HG03439 (cell line): ENCODE data around the gene ARHGAP10.
A peak's percentile ranks its signal among the peaks of the same experiment; 100 is the strongest.

Source experiments
- ATAC-seq: cut with Tn5 transposase; IDR thresholded peaks from one replicate; pipeline ENCODE4 v1.9.1; 2021; ENCODE audit warnings: mild to moderate bottlenecking, moderate library complexity; ENCODE audit not compliant: unreplicated experiment

ARHGAP10 gene

DNA sequence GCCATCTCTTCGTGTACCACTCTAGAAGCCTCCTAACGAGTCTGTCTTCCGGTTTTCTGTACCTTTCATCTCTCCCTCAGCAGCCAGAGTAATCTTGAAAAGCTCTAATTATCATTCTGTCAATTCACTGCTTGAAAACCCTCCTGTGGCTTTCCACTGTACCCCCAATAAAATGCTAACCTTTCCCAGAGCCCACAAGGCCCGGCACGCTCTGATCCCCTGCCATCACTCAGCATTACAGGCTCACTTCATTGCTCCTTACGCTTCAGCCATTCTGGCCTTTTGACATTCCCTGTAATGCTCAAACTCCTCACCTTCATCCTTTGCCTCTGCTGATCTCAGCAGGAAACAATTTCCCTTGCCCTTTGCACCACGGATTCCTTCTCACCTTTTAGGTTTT lies 112.9 kb downstream of the ARHGAP10 start:
- no peak for ATAC-seq

DNA sequence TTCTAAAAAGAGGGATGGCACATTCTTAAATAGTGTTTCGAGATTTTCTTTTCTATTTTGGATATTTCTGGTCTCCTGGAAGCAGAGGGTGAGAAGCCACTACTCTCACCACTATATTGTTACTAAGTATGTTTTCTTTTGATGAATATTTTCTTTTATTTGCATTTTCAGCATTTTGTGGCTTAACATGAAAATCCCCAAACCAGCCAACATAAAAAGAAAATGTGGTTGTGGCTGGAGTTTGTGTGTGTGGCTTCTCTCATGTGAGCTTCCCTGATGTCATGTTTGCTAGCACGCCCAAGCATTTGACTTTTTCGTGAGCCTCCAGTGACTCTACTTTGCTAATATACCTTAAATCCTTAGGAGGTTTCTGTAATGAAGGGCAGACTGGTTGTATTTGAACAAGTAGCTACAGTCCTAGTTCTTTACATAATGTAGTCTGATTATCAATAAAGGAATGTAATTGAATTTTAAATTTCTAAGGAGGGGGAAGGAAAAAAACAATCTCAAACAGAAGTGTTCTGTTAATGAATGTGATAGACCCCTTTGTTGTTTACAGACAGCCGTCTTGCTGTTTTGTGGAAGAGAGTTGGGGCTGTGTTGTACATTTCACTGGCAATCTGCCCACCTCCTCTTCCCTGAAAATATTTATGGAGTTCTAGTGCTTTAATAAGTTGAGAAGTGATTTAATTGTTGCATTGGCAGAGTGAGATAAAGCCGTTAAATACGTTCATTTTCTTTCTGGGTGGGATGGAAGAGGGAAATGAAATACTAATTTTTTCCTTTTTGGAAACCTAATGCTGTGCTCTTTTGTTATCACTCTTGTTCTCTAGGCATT lies 114.6 kb downstream of the ARHGAP10 start:
- peak; percentile 79 for ATAC-seq

DNA sequence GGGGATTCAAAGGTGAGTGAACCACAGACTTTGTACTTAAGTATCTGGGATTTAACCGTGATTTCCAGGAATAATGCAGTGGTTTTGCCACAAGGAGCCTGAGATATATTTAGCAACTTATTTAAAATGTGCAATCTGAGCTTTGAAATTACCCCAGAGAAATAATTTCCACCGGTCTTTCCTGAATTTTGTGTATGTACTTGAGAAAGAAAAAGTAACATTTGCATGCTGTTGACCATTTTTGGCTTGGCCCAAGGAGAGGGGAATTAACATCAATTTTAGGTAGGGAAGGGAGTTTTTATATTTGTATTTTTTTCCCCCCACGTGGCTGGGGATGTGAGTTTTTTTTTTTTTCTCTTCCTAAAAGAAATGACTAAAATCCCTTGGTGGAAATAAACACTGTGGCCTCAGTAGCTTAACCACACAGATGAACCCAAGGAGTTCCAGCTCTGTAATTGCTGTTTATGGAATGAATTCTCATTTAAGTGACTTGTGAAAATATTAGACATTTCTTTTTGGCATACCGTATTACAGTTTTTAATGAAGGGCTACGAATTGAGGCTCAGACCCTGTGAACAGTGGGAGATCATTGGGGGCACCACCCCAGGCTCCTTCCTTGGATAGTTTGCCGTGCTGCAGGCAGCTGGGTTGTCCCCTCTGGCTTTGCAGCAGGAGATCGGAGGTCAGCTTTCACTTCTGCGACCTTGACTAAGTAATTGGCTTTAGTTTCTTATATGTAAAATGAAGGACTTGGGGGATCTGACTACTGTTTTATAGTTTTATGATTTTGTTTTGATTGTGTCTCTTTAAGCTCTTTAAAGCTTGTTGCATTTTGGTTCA lies 116.1 kb downstream of the ARHGAP10 start:
- no peak for ATAC-seq

DNA sequence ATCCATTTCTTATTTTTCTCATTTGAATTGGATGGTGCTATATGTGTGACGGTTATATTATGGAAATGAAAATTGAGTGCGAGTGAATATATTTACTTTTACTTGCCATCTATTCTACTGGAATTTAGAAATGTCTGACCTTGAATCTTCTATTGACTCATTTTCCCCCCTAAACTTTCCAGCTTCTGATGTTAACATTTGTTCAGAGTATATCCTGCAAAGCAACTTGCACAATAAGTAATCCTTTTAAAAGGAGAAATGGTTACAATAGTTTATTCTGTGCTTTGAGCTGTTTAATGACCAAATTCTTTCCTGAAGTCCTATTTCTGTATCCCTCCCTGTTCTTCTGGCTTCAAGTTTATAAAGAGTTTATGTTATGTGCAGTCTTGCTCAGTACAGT lies 116.7 kb downstream of the ARHGAP10 start:
- no peak for ATAC-seq

GRCh38 chr4:147851135-147851534 lies 119.2 kb downstream of the ARHGAP10 start:
- no peak for ATAC-seq

- no peak for ATAC-seq
These were observed 121.8 kb downstream of the ARHGAP10 start for GRCh38 chr4:147853706-147854105.

DNA sequence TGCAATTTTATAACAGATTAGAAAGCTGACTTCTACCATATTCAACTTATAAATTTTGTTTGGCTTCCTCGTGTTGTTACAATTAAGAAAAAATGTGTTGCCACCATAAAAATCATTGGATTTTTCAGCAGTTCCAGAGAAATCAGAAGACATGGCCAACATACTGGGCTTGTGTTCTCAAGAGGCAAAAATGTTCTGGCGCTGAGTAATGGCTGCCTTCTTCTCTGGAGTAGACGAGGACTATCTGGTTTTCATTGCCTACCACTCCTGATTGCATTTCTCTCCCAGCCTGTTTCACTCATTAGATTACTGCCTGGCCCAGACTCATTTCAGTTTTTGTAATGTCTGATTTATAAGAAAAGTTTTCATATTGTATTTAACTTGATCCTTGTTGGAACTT lies 122.3 kb downstream of the ARHGAP10 start:
- no peak for ATAC-seq

GRCh38 chr4:147855571-147856009 lies 123.7 kb downstream of the ARHGAP10 start:
- ATAC-seq = no peak

- no peak for ATAC-seq
These were observed 129.1 kb downstream of the ARHGAP10 start for GRCh38 chr4:147860960-147861359.

- ATAC-seq = no peak
These were observed 130.3 kb downstream of the ARHGAP10 start for GRCh38 chr4:147862043-147862692.

DNA sequence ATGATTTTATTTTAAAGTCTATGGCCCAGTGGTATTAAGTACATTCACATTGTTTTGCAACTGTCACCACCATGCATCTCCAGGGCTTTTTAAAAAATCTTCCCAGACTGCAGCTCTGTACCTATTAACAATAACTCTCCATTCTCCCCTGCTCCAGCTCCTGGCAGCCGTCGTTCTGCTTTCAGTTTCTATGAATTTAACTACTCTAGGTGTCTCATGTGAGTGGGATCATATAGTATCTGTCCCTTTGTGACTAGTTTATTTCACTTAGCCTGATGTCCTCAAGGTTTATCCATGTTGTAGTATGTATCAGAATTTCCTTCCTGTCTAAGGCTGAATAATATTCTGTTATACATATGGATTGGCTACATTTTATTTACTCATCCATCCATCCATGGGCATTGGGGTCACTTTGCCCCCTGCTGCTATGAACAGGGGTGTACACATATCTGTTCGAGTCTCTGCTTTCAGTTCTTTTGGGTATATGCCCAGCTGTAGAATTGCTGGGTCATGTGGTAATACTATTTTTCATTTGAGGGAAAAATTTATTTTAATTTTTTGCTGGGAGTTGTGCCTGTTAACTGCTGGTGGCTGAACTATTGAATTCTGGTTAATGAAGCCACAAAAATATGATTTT lies 131.3 kb downstream of the ARHGAP10 start:
- ATAC-seq = no peak

DNA sequence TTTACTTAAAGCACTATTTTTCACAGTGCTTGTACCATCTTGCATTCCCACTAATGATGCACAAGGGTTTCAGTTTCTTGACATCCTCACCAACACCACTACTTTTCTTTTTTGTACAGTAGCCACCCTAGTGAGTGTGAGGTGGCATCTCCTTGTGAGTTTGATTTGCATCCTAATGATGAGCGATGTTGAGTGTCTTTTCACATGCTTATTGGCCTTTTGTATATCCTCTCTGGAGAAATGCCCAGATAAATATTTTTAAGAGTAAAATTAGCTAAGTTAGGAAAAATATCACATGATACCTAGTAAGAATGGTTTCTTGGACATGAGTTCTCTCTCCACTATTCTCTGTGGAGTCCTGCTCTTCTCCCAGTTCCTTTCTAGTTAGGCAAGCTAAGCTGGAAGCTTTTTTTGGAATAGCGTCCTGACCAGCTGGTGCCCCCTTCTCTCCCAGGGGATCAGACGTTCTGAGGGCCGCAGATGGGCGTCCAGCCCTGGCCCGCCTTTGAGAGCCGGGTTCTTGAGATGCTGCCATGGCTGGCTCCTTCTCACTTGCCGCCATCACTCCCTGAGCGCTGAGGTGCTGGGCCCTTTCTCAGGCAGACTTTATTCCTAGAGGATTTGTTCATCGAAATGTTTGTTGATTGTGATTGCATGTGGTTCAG lies 132.1 kb downstream of the ARHGAP10 start:
- ATAC-seq = no peak

GRCh38 chr4:147864607-147865006 lies 132.7 kb downstream of the ARHGAP10 start:
- no peak for ATAC-seq

DNA sequence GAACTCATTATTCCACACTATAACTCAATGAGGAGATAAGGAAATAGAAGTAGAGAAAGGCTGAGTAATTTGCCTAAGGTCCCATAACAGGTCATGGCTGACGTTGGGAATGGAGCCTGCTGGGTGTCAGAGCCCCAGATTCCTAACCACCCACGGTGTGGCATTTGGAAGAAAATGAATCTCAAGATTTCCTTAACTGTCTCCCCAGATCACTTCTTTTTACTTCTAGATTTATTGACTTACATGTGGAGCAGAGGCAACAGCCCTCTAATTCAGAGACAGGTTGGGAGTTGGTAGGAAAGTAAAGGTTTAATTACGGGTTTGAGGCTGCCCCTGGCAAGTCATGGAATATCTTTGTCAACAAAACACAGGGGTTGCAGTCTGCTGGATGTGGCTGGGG lies 134.0 kb downstream of the ARHGAP10 start:
- ATAC-seq = no peak

GRCh38 chr4:147866532-147867271 lies 134.8 kb downstream of the ARHGAP10 start:
- ATAC-seq = peak; percentile 89

DNA sequence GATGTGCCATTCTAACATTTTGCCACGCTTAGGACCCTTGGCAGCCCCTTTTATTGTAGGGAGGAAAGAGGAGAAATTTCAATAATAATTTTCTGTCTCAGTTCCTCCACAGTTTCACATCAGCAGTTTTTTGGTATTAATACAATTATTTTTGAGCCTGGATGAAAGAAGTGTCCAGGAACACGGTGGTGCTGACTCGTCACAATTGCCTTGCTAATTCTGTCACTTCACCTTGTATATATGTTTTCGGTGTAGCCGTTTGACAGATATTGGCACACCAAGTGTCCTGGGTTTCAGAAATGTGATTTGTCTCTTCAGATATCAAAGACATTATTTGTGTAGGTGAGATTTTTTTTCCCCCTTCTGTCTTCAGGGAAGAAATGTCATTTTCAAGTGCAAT lies 142.2 kb downstream of the ARHGAP10 start:
- no peak for ATAC-seq

GRCh38 chr4:147877308-147877771 lies 145.5 kb downstream of the ARHGAP10 start:
- ATAC-seq = no peak

GRCh38 chr4:147879676-147880075 lies 147.8 kb downstream of the ARHGAP10 start:
- no peak for ATAC-seq

- ATAC-seq = no peak
These were observed 148.6 kb downstream of the ARHGAP10 start for GRCh38 chr4:147880511-147880910.

DNA sequence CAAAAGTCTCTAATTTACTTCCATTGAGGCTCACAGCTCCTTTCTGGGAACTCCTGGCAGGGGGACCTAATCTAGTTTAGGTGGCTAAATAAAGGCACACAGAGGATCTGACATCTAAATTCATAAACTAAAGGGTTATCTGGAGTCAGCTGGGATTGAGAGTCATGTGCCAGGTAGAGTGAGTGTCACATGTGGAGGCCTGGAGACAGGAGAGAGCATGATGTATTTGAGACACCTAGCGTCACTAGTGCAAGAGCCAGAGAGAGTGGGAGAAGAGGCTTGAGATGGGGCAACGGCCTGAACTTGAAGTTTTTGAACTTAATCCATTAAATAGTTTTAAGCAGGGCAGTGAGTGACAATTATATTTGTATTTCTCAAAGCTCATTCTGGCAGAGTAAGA lies 152.6 kb downstream of the ARHGAP10 start:
- no peak for ATAC-seq
